HepG2 (cell line): Measurements from ENCODE around the gene DMGDH. TPM values are rescaled to one million over a fixed set of nuclear protein-coding genes. Genes with fewer than 3 reads are reported as not detected.

Experiments
- FOXP1 ChIP-seq, 2 experiments: fragments of 450-650 bp in 1 of 2; IDR thresholded peaks; 2 replicates each; pipeline ENCODE4 v1.6.1; 2017 to 2018; ENCODE audit warnings: antibody characterized with exemption in 1 of 2
- GMEB2 ChIP-seq: IDR thresholded peaks from 2 replicates; pipeline ENCODE4 v1.6.1; 2016; ENCODE audit warnings: missing biosample characterization, missing genetic modification reagents, low read depth
- HNF1A ChIP-seq, 2 experiments: sonication (generic) in 1 of 2; formaldehyde crosslinking in 1 of 2; IDR thresholded peaks; 2 replicates each; pipeline versions ENCODE4 v1.4.0 to v1.6.1; 2016 to 2020; ENCODE audit warnings: borderline replicate concordance in 1 of 2, low read depth in 1 of 2, mild to moderate bottlenecking in 1 of 2, missing genetic modification reagents in 1 of 2
- JUNB ChIP-seq: sonication (generic); formaldehyde crosslinking; IDR thresholded peaks from 2 replicates; pipeline ENCODE4 v1.8.0; 2022; ENCODE audit warnings: missing genetic modification reagents, mild to moderate bottlenecking, borderline replicate concordance
- SIN3B ChIP-seq: fragments of 150-350 bp; IDR thresholded peaks from 2 replicates; pipeline ENCODE4 v1.6.1; 2014; ENCODE audit warnings: low read length
- ZNF180 ChIP-seq: sonication (generic); formaldehyde crosslinking; IDR thresholded peaks from 2 replicates; pipeline ENCODE4 v1.4.0; 2020; ENCODE audit warnings: low read depth, missing genetic modification reagents, borderline replicate concordance
- ZNF350 ChIP-seq: sonication (generic); formaldehyde crosslinking; IDR thresholded peaks from 2 replicates; pipeline ENCODE4 v1.4.0; 2020; ENCODE audit warnings: mild to moderate bottlenecking, low read depth, missing genetic modification reagents, borderline replicate concordance
- ZNF576 ChIP-seq: sonication (generic); formaldehyde crosslinking; IDR thresholded peaks from 2 replicates; pipeline ENCODE4 v1.4.0; 2020; ENCODE audit warnings: mild to moderate bottlenecking, missing genetic modification reagents
- ZNF646 ChIP-seq: sonication (generic); formaldehyde crosslinking; IDR thresholded peaks from 2 replicates; pipeline ENCODE4 v1.9.0; 2021; ENCODE audit warnings: mild to moderate bottlenecking, missing genetic modification reagents
- ZNF674 ChIP-seq: sonication (generic); formaldehyde crosslinking; IDR thresholded peaks from 2 replicates; pipeline ENCODE4 v1.5.0; 2020; ENCODE audit warnings: low read depth, mild to moderate bottlenecking, missing genetic modification reagents
- ZNF709 ChIP-seq: sonication (generic); formaldehyde crosslinking; IDR thresholded peaks from 2 replicates; pipeline ENCODE4 v1.5.0; 2020; ENCODE audit warnings: mild to moderate bottlenecking, missing genetic modification reagents
- ZNF768 ChIP-seq: sonication (generic); formaldehyde crosslinking; IDR thresholded peaks from 2 replicates; pipeline ENCODE4 v1.4.0; 2020; ENCODE audit warnings: missing genetic modification reagents
- ZSCAN5A ChIP-seq: sonication (generic); formaldehyde crosslinking; IDR thresholded peaks from 2 replicates; pipeline ENCODE4 v1.8.0; 2022; ENCODE audit warnings: mild to moderate bottlenecking, missing genetic modification reagents, borderline replicate concordance
- polyA plus RNA-seq, 8 experiments: library from polyadenylated mRNA; depleted of rRNA in 3 of 8; stranded (reverse) in 7 of 8; unstranded in 1 of 8; fragments of >200 nt; fragmentation: Illumina TruSeq in 4 of 8; extraction: Trizol in 4 of 8; gene quantifications; 2 replicates each; pipeline versions ENCODE4 v1.2.1 to v1.2.3, GENCODE V29; 2011 to 2016; ENCODE audit warnings: low read depth in 4 of 8, missing spikeins in 1 of 8, mixed read lengths in 1 of 8; ENCODE audit not compliant: insufficient read depth in 1 of 8
- total RNA-seq, 5 experiments: library from RNA; depleted of rRNA; stranded (reverse); fragments of >200 nt; fragmentation: Illumina TruSeq; extraction: Trizol; gene quantifications; 2 replicates each; pipeline ENCODE4 v1.2.3, GENCODE V29; 2016; ENCODE audit warnings: low read depth in 1 of 5

DMGDH gene
- total and polyA plus RNA-seq, 2 of the 13 experiments (the other 11 are each of a cell fraction or from before 2014, with no cell fraction given), result 3.6 to 7.9 TPM

GRCh38 chr5:78958672-78959445 is 110.6 kb downstream of the DMGDH start (continued):
- TF ChIP-seq GMEB2 (no peak), ZNF576 (CRISPR knock-in tag) (no peak), ZNF646 (no peak), FOXP1 (IDR thresholded peaks at IDR 0.05) (no peak), FOXP1 (CRISPR knock-in tag; IDR thresholded peaks at IDR 0.05) (peak; percentile 74; the same call in 1 of the 2 replicates), ZNF674 (no peak), ZSCAN5A (no peak; the same call in 1 of the 2 replicates), SIN3B (no peak), ZNF768 (CRISPR knock-in tag) (no peak), ZNF180 (CRISPR knock-in tag) (no peak), JUNB (no peak), ZNF350 (CRISPR knock-in tag) (no peak), ZNF709 (CRISPR knock-in tag) (no peak), HNF1A (IDR thresholded peaks at IDR 0.05; ENCODE audit: low read depth) (peak; percentile 91), HNF1A (CRISPR knock-in tag; IDR thresholded peaks at IDR 0.05; ENCODE audit: borderline replicate concordance) (no peak; the same call in 1 of the 2 replicates)
